Upper lobe of left lung (tissue), 4 donors: ENCODE results near the gene FAM216B.

ENCODE experiments used
- CTCF ChIP-seq, 6 experiments: fragments of 450-650 bp in 4 of 6; fragments of 200-600 bp in 2 of 6; sonication (generic) in 2 of 6; IDR thresholded peaks; one replicate each; pipeline ENCODE4 v1.5.1; 2016 to 2019; ENCODE audit warnings: antibody characterized with exemption in 6 of 6
- POLR2A ChIP-seq, 4 donors: fragments of 450-650 bp; IDR thresholded peaks; one replicate each; pipeline ENCODE4 v1.5.1; 2016 to 2017; ENCODE audit warnings: antibody characterized with exemption in 4 of 4, mild to moderate bottlenecking in 2 of 4

- TF ChIP-seq CTCF (IDR thresholded peaks at IDR 0.05) (no peak), POLR2A (IDR thresholded peaks at IDR 0.05) (no peak)
These were observed 3.9 kb upstream of the FAM216B start for GRCh38 chr13:42777467-42777866.
